Astrocyte (in vitro differentiated cells and primary cell): ENCODE results near the gene LEUTX.

Experiments
- CTCF ChIP-seq: IDR thresholded peaks from 2 replicates; pipeline ENCODE4 v1.5.1; 2011; ENCODE audit warnings: low read depth, mild to moderate bottlenecking, inconsistent platforms, low read length, moderate library complexity; ENCODE audit not compliant: insufficient read depth
- EZH2 ChIP-seq: IDR thresholded peaks from 2 replicates; pipeline ENCODE4 v1.6.1; 2012; ENCODE audit warnings: mild to moderate bottlenecking, low read length, inconsistent platforms; ENCODE audit not compliant: insufficient read depth

GRCh38 chr19:39768786-39769185 lies 9.9 kb upstream of the LEUTX start:
- TF ChIP-seq CTCF (no peak), EZH2 (no peak)
